H1 (cell line): ENCODE data around the gene HMGB1. TPM values are rescaled to one million over a fixed set of nuclear protein-coding genes. Genes with fewer than 3 reads are reported as not detected.

ENCODE experiments used
- CBX8 ChIP-seq: fragments of 300-800, 300-1000 bp; sonication (generic); IDR thresholded peaks from 2 replicates; pipeline ENCODE4 v1.7.1; 2016; ENCODE audit warnings: low read depth, low read length, borderline replicate concordance
- CHD7 ChIP-seq: fragments of 300-600 bp; sonication (generic); IDR thresholded peaks from 2 replicates; pipeline ENCODE4 v1.7.1; 2012; ENCODE audit warnings: low read length, moderate library complexity, mild to moderate bottlenecking, inconsistent platforms; ENCODE audit not compliant: insufficient replicate concordance
- HDAC2 ChIP-seq, 2 experiments: fragments of 300-600 bp in 1 of 2; sonication (generic) in 1 of 2; IDR thresholded peaks; 2 replicates each; pipeline ENCODE4 v1.6.1; 2011 to 2012; ENCODE audit warnings: low read depth in 2 of 2, low read length in 2 of 2, mild to moderate bottlenecking in 2 of 2, moderate library complexity in 2 of 2, borderline replicate concordance in 1 of 2, inconsistent platforms in 1 of 2
- KDM1A ChIP-seq: fragments of 200-600, 300-600 bp; sonication (generic); IDR thresholded peaks from 2 replicates; pipeline ENCODE4 v1.7.1; 2016; ENCODE audit warnings: mild to moderate bottlenecking, low read length, borderline replicate concordance
- MAFK ChIP-seq: IDR thresholded peaks from 2 replicates; pipeline ENCODE4 v1.6.1; 2012; ENCODE audit warnings: low read depth, mild to moderate bottlenecking, improper control_type of control experiment, low read length
- PHF8 ChIP-seq: fragments of 200-600 bp; sonication (generic); conservative IDR thresholded peaks from 2 replicates; pipeline ENCODE4 v1.7.1; 2012; ENCODE audit warnings: low read depth, mild to moderate bottlenecking, inconsistent platforms, low read length, moderate library complexity
- POLR2A ChIP-seq, 2 experiments: IDR thresholded peaks; 1 replicate in 1 of 2; 2 replicates in 1 of 2; pipeline ENCODE4 v1.6.1; 2011; ENCODE audit warnings: low read depth in 2 of 2, low read length in 2 of 2, mild to moderate bottlenecking in 2 of 2; ENCODE audit errors: control extremely low read depth in 1 of 2
- POLR2AphosphoS5 ChIP-seq: IDR thresholded peaks from 2 replicates; pipeline ENCODE4 v1.6.1; 2011; ENCODE audit warnings: low read depth, low read length
- SP1 ChIP-seq: IDR thresholded peaks from 2 replicates; pipeline ENCODE4 v1.6.1; 2011; ENCODE audit warnings: low read depth, low read length
- TAF1 ChIP-seq: IDR thresholded peaks from 2 replicates; pipeline ENCODE4 v1.6.1; 2011; ENCODE audit warnings: mild to moderate bottlenecking, low read depth, low read length
- TCF12 ChIP-seq: IDR thresholded peaks from 2 replicates; pipeline ENCODE4 v1.6.1; 2011; ENCODE audit warnings: low read depth, mild to moderate bottlenecking, low read length
- polyA plus RNA-seq, 7 experiments: library from polyadenylated mRNA; depleted of rRNA in 3 of 7; stranded (reverse) in 5 of 7; unstranded in 2 of 7; fragments of >200 nt in 5 of 7; fragments of 200-250 nt in 2 of 7; gene quantifications; 1 replicate in 5 of 7; 2 replicates in 1 of 7; 4 replicates in 1 of 7; pipeline versions ENCODE4 v1.2.1 to v1.2.3, GENCODE V29; 2011 to 2013; ENCODE audit warnings: missing spikeins in 2 of 7, mixed read lengths in 2 of 7
- total RNA-seq: library from RNA; stranded (reverse); fragmentation: NEBNext Ultra II Directional; extraction: Animal tissue kit (Norgen Biotek cat#: 25700); gene quantifications from 2 replicates; pipeline ENCODE4 v1.2.1, GENCODE V29; 2021
- TF ChIP-seq, protein P1 (sequence below): IDR thresholded peaks from 2 replicates; pipeline ENCODE4 v1.6.1; 2011; ENCODE audit warnings: low read depth, mild to moderate bottlenecking, low read length; ENCODE audit not compliant: insufficient read depth

The HMGB1 gene
- total and polyA plus RNA-seq, 2 of the 8 experiments (the other 6 are each of a cell fraction or from before 2014, with no cell fraction given), result 123 to 776 TPM

- no peak for TF ChIP-seq CHD7
- no peak for TF ChIP-seq MAFK
- no peak for TF ChIP-seq SP1
- no peak for TF ChIP-seq TAF1
- TF ChIP-seq POLR2A (IDR thresholded peaks at IDR 0.05; ENCODE audit: control extremely low read depth in 1 of 2, low read depth in 2 of 2, low read length in 2 of 2), result no peak
- TF ChIP-seq KDM1A, result no peak
- no peak for TF ChIP-seq PHF8
- no peak for TF ChIP-seq CBX8
- TF ChIP-seq, protein P1, sequence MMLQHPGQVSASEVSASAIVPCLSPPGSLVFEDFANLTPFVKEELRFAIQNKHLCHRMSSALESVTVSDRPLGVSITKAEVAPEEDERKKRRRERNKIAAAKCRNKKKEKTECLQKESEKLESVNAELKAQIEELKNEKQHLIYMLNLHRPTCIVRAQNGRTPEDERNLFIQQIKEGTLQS, result no peak
- no peak for TF ChIP-seq TCF12
- no peak for TF ChIP-seq HDAC2 (IDR thresholded peaks at IDR 0.05; ENCODE audit: borderline replicate concordance in 1 of 2, low read depth in 2 of 2, low read length in 2 of 2)
- no peak for TF ChIP-seq POLR2AphosphoS5
Measured at GRCh38 chr13:30429235-30429634, 36.5 kb downstream of the HMGB1 start (continued).
